Measurements from ENCODE around the gene ETV3. TPM values are rescaled to one million over a fixed set of nuclear protein-coding genes. Genes with fewer than 3 reads are reported as not detected.

ETV3 gene
- total RNA-seq, 1 experiment from 2014 or later = 21.2 TPM

DNA sequence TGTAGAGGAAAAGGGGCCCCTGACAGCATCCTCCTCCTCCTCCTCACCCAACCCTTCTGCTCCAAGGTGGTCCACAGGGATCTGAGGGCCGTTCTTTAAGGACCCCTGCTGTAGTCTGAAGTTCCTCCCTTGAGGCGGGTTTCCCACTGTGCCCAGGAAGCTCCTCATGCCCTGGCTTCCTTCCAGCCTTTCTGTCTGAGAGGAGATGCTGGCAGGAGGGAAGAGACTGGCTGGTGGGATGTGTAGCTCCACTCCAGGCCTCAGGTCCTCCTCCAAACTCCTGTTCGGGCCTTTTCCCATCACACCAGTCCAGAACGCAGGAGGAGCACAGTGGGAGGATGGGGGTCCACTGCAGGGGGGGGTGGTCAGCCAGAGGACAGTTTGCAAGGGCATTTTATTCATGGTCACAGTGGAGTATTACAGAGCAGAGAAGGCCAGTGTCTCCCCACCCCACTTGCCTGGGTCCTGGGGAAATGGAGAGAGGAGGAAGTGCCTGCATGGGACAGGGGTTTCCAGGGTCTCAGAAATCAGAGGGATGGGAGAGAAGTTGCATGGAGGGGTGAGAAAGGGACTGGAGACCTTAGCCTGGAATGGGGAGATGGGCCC lies 46.4 kb downstream of the ETV3 start:
- BruUV-seq (replicated peaks) = no TSS peak
- H3K9me3 ChIP-seq (ENCODE audit: control insufficient read depth in 1 of 2, insufficient read depth in 1 of 2, low read depth in 1 of 2, low read length in 2 of 2) = no peaks in the 10 kb centered on the region
- POLR2A ChIA-PET = no interaction called here
- CTCF ChIA-PET = interaction anchor here (0.7 to 2.5 kb wide), 2 partner anchors 14 to 64 kb away, joined by 3 to 140 read pairs; no protein-coding TSS in a partner anchor
- H3K27me3 ChIP-seq (ENCODE audit: insufficient read depth, low read length) = no peaks in the 10 kb centered on the region
- no peaks in the 10 kb centered on the region for H3K36me3 ChIP-seq (ENCODE audit: control insufficient read depth in 1 of 2, insufficient read depth in 2 of 2, low read length in 2 of 2)
- ATAC-seq (no peak), DNase-seq (ENCODE audit: low read depth, low spot score) (no peak)
- intact Hi-C loops (cut with micrococcal nuclease) = loop anchor here (5.0 kb wide), 1 partner anchor 46 kb away; the partner anchor contains the start of gene ETV3
- RAD21 ChIA-PET (ENCODE audit: low non-redundant PET in 1 of 2, low total read pairs in 2 of 2, uncharacterized antibody in 2 of 2, unreplicated experiment in 2 of 2) = no interaction called here
- H4K20me1 ChIP-seq (ENCODE audit: insufficient read depth) = no peaks in the 10 kb centered on the region
- H3K4me2 ChIP-seq (ENCODE audit: low read length) = no peak overlapping the region
- H3K4me3 ChIP-seq (replicated peaks in 1 of 2; ENCODE audit: low read depth in 1 of 2, low read length in 2 of 2) = no peak overlapping the region
- no peaks in the 10 kb centered on the region for H3K79me2 ChIP-seq (ENCODE audit: insufficient read depth, low read length)
- 0 out of 4 replicates have a peak, but pooled peaks cover 0 to 2% of the 10 kb centered on the region in 2 experiments for H3K4me1 ChIP-seq (ENCODE audit: control insufficient read depth in 1 of 2, insufficient read depth in 2 of 2, low read length in 2 of 2)
- no peak overlapping the region for H3K9ac ChIP-seq (ENCODE audit: low read length)
- no peaks in the 10 kb centered on the region; the same call in 1 of the 2 replicates for H3K9me2 ChIP-seq (ENCODE audit: insufficient read depth)
- no peak overlapping the region for H2AFZ ChIP-seq (ENCODE audit: low read depth, low read length, poor library complexity, severe bottlenecking)
- TF ChIP-seq YY1 (IDR thresholded peaks at IDR 0.05; ENCODE audit: extremely low read depth, insufficient replicate concordance, low read depth, low read length) = no peak
- TF ChIP-seq ZFX (IDR thresholded peaks at IDR 0.05) = no peak
- no peak for TF ChIP-seq POLR2A (IDR thresholded peaks at IDR 0.05; ENCODE audit: borderline replicate concordance, extremely low read depth, insufficient read depth, insufficient read length)
- no peak for TF ChIP-seq REST (IDR thresholded peaks at IDR 0.05; ENCODE audit: low read depth)
- no peak for TF ChIP-seq SRF (IDR thresholded peaks at IDR 0.05; ENCODE audit: low read depth)
- TF ChIP-seq EZH2 (IDR thresholded peaks at IDR 0.05) = no peak
- no peak for TF ChIP-seq MAX (IDR thresholded peaks at IDR 0.05)
- no peak for TF ChIP-seq ZBTB33 (IDR thresholded peaks at IDR 0.05; ENCODE audit: extremely low read depth, insufficient replicate concordance, low read length)
- TF ChIP-seq CEBPB (IDR thresholded peaks at IDR 0.05; ENCODE audit: low read depth) = no peak
- no peak for TF ChIP-seq SP1 (IDR thresholded peaks at IDR 0.05; ENCODE audit: low read depth)
- TF ChIP-seq ELF1 (IDR thresholded peaks at IDR 0.05; ENCODE audit: borderline replicate concordance, low read depth) = no peak
- TF ChIP-seq RAD21 (IDR thresholded peaks at IDR 0.05; ENCODE audit: low read depth) = no peak
- no peak for TF ChIP-seq SIN3A (IDR thresholded peaks at IDR 0.05; ENCODE audit: low read depth)
- no peak for TF ChIP-seq JUND (IDR thresholded peaks at IDR 0.05)
- no peak overlapping the region for H3K27ac ChIP-seq (ENCODE audit: low read depth, low read length)
